ENCODE results near the gene SERPINA10. TPM values are rescaled to one million over a fixed set of nuclear protein-coding genes. Genes with fewer than 3 reads are reported as not detected.

The SERPINA10 gene
- total RNA-seq, 1 donor from 2014 or later, result not detected

DNA sequence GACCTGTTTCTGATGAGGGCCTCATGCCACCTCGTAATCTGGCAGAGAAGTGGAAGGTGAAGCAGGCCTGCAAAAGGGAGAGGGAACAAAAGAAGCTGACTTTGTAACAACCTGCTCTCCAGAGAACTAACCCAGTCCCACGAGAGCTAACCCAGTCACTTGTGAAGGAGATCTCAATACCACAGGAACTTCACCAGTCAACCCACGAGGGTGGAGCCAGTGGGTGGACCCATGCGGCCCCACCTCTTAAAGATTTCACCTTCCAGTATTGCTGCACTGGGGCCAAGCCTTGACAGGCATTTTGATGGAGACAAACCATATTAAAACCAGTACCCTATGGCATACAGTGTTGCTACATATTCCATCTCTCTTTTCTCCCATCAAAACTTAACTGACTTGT is 55.1 kb downstream of the SERPINA10 start:
- H3K9me3 ChIP-seq, result no peaks in the 10 kb centered on the region
- H3K27me3 ChIP-seq, result no peaks in the 10 kb centered on the region
- no peak for DNase-seq (ENCODE audit: extremely low spot score in 2 of 2)
- TF ChIP-seq POLR2A (IDR thresholded peaks at IDR 0.05) (no peak), POLR2AphosphoS5 (IDR thresholded peaks at IDR 0.05; ENCODE audit: insufficient read depth in 1 of 2, low read depth in 1 of 2) (no peak), CTCF (IDR thresholded peaks at IDR 0.05) (no peak)
- intact Hi-C loops (cut with DNase I), result no loop called here
- H3K36me3 ChIP-seq, result no peaks in the 10 kb centered on the region
- H3K4me1 ChIP-seq, result no peaks in the 10 kb centered on the region
- no peak overlapping the region for H3K4me3 ChIP-seq
- H3K27ac ChIP-seq, result no peak overlapping the region

- intact Hi-C loops (cut with DNase I), result no loop called here
- no peak overlapping the region for H3K27ac ChIP-seq
- H3K4me3 ChIP-seq, result no peak overlapping the region
- no peaks in the 10 kb centered on the region for H3K36me3 ChIP-seq
- no peaks in the 10 kb centered on the region for H3K4me1 ChIP-seq
- DNase-seq (ENCODE audit: extremely low spot score in 2 of 2), result no peak
- H3K27me3 ChIP-seq, result no peaks in the 10 kb centered on the region
- no peaks in the 10 kb centered on the region for H3K9me3 ChIP-seq
- TF ChIP-seq POLR2AphosphoS5 (IDR thresholded peaks at IDR 0.05; ENCODE audit: insufficient read depth in 1 of 2, low read depth in 1 of 2), result no peak
- TF ChIP-seq CTCF (IDR thresholded peaks at IDR 0.05), result no peak
- no peak for TF ChIP-seq POLR2A (IDR thresholded peaks at IDR 0.05)
Observed at GRCh38 chr14:94237046-94237445, 56.0 kb downstream of the SERPINA10 start.

Other genes starting within 250 kb of the SERPINA10 start
- 109 TPM for gene DDX24, start 212.1 kb downstream of the SERPINA10 start, total RNA-seq
- gene IFI27L1, start 212.0 kb downstream of the SERPINA10 start, total RNA-seq, result 18.9 TPM
- gene IFI27, start 182.5 kb downstream of the SERPINA10 start, total RNA-seq, result 209 TPM
- gene IFI27L2, start 163.7 kb downstream of the SERPINA10 start, total RNA-seq, result 171 TPM
- gene PPP4R4, start 118.9 kb downstream of the SERPINA10 start, total RNA-seq, result 6.1 TPM
- gene SERPINA6, start 30.1 kb upstream of the SERPINA10 start, total RNA-seq, result not detected
- not detected for gene SERPINA2, start 73.4 kb upstream of the SERPINA10 start, total RNA-seq
- gene SERPINA1, start 95.3 kb upstream of the SERPINA10 start, total RNA-seq, result 6.1 TPM
- gene SERPINA11, start 159.5 kb upstream of the SERPINA10 start, total RNA-seq, result not detected
- 2.0 TPM for gene SERPINA9, start 182.9 kb upstream of the SERPINA10 start, total RNA-seq
- 8.6 TPM for gene SERPINA12, start 216.2 kb upstream of the SERPINA10 start, total RNA-seq